Subcutaneous abdominal adipose tissue (tissue), 5 donors: Measurements from ENCODE around the gene ARRB2.

ENCODE experiments used
- H3K27ac ChIP-seq: one replicate; pipeline ENCODE4 v1.7.0; 2013; ENCODE audit warnings: low read depth, mild to moderate bottlenecking, inconsistent platforms, low read length, moderate library complexity
- H3K27me3 ChIP-seq, 5 donors: one replicate each; pipeline ENCODE4 v1.7.0; 2013; ENCODE audit warnings: low read length in 5 of 5, inconsistent platforms in 1 of 5; ENCODE audit not compliant: control insufficient read depth in 5 of 5, insufficient read depth in 4 of 5
- H3K36me3 ChIP-seq, 5 donors: one replicate each; pipeline ENCODE4 v1.7.0; 2013; ENCODE audit warnings: low read length in 5 of 5; ENCODE audit not compliant: control insufficient read depth in 5 of 5, insufficient read depth in 5 of 5
- H3K4me1 ChIP-seq, 5 donors: one replicate each; pipeline ENCODE4 v1.7.0; 2013; ENCODE audit warnings: low read length in 5 of 5, mild to moderate bottlenecking in 3 of 5, moderate library complexity in 1 of 5; ENCODE audit not compliant: control insufficient read depth in 5 of 5, insufficient read depth in 5 of 5
- H3K4me3 ChIP-seq, 5 donors: one replicate each; pipeline ENCODE4 v1.7.0; 2013; ENCODE audit warnings: low read length in 5 of 5, low read depth in 1 of 5
- H3K9ac ChIP-seq, 5 donors: one replicate each; pipeline ENCODE4 v1.7.0; 2013; ENCODE audit warnings: low read length in 5 of 5, mild to moderate bottlenecking in 4 of 5, moderate library complexity in 3 of 5
- H3K9me3 ChIP-seq, 5 donors: one replicate each; pipeline ENCODE4 v1.7.0; 2013; ENCODE audit warnings: low read length in 5 of 5; ENCODE audit not compliant: control insufficient read depth in 5 of 5
- donor health status: healthy.
- donor health status: healthy.
- donor health status: healthy.
- donor health status: healthy.
- donor health status: healthy.

Gene ARRB2

GRCh38 chr17:4720787-4721186, 10.4 kb downstream of the ARRB2 start:
- Histone ChIP-seq H3K4me3 (no peak overlapping the region), H3K4me1 (peaks cover 0 to 5% (median 0%) of the 10 kb centered on the region in 5 donors), H3K27me3 (no peaks in the 10 kb centered on the region), H3K36me3 (peaks cover 0 to 48% (median 21%) of the 10 kb centered on the region in 5 donors), H3K27ac (no peak overlapping the region), H3K9ac (no peak overlapping the region), H3K9me3 (no peaks in the 10 kb centered on the region)

- no peak overlapping the region for H3K27ac ChIP-seq
Observed at GRCh38 chr17:4721203-4722135, 11.0 kb downstream of the ARRB2 start.

GRCh38 chr17:4722678-4723240, 12.3 kb downstream of the ARRB2 start:
- no peaks in the 10 kb centered on the region for H3K4me1 ChIP-seq
- H3K9me3 ChIP-seq = no peaks in the 10 kb centered on the region
- no peak overlapping the region for H3K4me3 ChIP-seq
- peaks cover 0 to 30% (median 11%) of the 10 kb centered on the region in 5 donors for H3K36me3 ChIP-seq
- no peaks in the 10 kb centered on the region for H3K27me3 ChIP-seq
- H3K27ac ChIP-seq = no peak overlapping the region
- no peak overlapping the region for H3K9ac ChIP-seq

More at GRCh38 chr17:4721203-4722135, 11.0 kb downstream of the ARRB2 start:
- no peaks in the 10 kb centered on the region for H3K9me3 ChIP-seq
- H3K9ac ChIP-seq = no peak overlapping the region
- peaks cover 0 to 43% (median 18%) of the 10 kb centered on the region in 5 donors for H3K36me3 ChIP-seq
- no peaks in the 10 kb centered on the region for H3K27me3 ChIP-seq
- no peaks in the 10 kb centered on the region for H3K4me1 ChIP-seq
- H3K4me3 ChIP-seq = no peak overlapping the region

GRCh38 chr17:4724650-4725049, 14.2 kb downstream of the ARRB2 start:
- Histone ChIP-seq H3K9me3 (no peaks in the 10 kb centered on the region), H3K36me3 (peaks cover 0 to 12% (median 0%) of the 10 kb centered on the region in 5 donors), H3K9ac (no peak overlapping the region), H3K27me3 (no peaks in the 10 kb centered on the region), H3K4me3 (no peak overlapping the region), H3K27ac (no peak overlapping the region), H3K4me1 (no peaks in the 10 kb centered on the region)

- no peak overlapping the region for H3K4me3 ChIP-seq
- no peaks in the 10 kb centered on the region for H3K9me3 ChIP-seq
- no peak overlapping the region for H3K9ac ChIP-seq
- H3K27ac ChIP-seq = no peak overlapping the region
- H3K27me3 ChIP-seq = no peaks in the 10 kb centered on the region
- H3K36me3 ChIP-seq = peaks cover 0 to 3% (median 0%) of the 10 kb centered on the region in 5 donors
- H3K4me1 ChIP-seq = peaks cover 0 to 5% (median 4%) of the 10 kb centered on the region in 5 donors
Observed at GRCh38 chr17:4725646-4726310, 15.3 kb downstream of the ARRB2 start.

GRCh38 chr17:4728124-4728523, 17.7 kb downstream of the ARRB2 start:
- Histone ChIP-seq H3K27ac (no peak overlapping the region), H3K4me3 (no peak overlapping the region), H3K9me3 (no peaks in the 10 kb centered on the region), H3K4me1 (peaks cover 2 to 24% (median 12%) of the 10 kb centered on the region in 5 donors), H3K27me3 (no peaks in the 10 kb centered on the region), H3K9ac (no peak overlapping the region), H3K36me3 (peaks cover 0 to 6% (median 2%) of the 10 kb centered on the region in 5 donors)

- no peak overlapping the region for H3K4me3 ChIP-seq
- H3K27ac ChIP-seq = no peak overlapping the region
- no peaks in the 10 kb centered on the region for H3K9me3 ChIP-seq
- peaks cover 0 to 20% (median 7%) of the 10 kb centered on the region in 5 donors for H3K36me3 ChIP-seq
- H3K27me3 ChIP-seq = no peaks in the 10 kb centered on the region
- peak overlapping the region in 2 of 5 donors; percentile 8 to 47 for H3K9ac ChIP-seq
- H3K4me1 ChIP-seq = peaks cover 2 to 56% (median 18%) of the 10 kb centered on the region in 5 donors
Observed at GRCh38 chr17:4733073-4733531, 22.7 kb downstream of the ARRB2 start.

- no peak overlapping the region for H3K27ac ChIP-seq
- peak overlapping the region in 1 of 5 donors; percentile 8 for H3K9ac ChIP-seq
- no peak overlapping the region for H3K4me3 ChIP-seq
- peaks cover 0 to 20% (median 7%) of the 10 kb centered on the region in 5 donors for H3K36me3 ChIP-seq
- peaks cover 0 to 5% (median 0%) of the 10 kb centered on the region in 5 donors for H3K27me3 ChIP-seq
- H3K4me1 ChIP-seq = peaks cover 2 to 71% (median 32%) of the 10 kb centered on the region in 5 donors
- H3K9me3 ChIP-seq = no peaks in the 10 kb centered on the region
Observed at GRCh38 chr17:4734857-4735475, 24.5 kb downstream of the ARRB2 start.

- H3K27ac ChIP-seq = no peak overlapping the region
- H3K9ac ChIP-seq = no peak overlapping the region
- peaks cover 0 to 20% (median 7%) of the 10 kb centered on the region in 5 donors for H3K36me3 ChIP-seq
- H3K27me3 ChIP-seq = peaks cover 0 to 5% (median 0%) of the 10 kb centered on the region in 5 donors
- no peaks in the 10 kb centered on the region for H3K9me3 ChIP-seq
- H3K4me3 ChIP-seq = no peak overlapping the region
- H3K4me1 ChIP-seq = peaks cover 2 to 68% (median 28%) of the 10 kb centered on the region in 5 donors
Observed at GRCh38 chr17:4735876-4736651, 25.6 kb downstream of the ARRB2 start.
